Stomach (tissue), 9 donors: Measurements from ENCODE around the gene MRPS23. TPM values are rescaled to one million over a fixed set of nuclear protein-coding genes. Genes with fewer than 3 reads are reported as not detected.

Experiments used
- DNase-seq, 2 donors: peaks; one replicate each; pipeline versions ENCODE4 v3.0.0 to v3.0.0-alpha.2; 2013 to 2019
- H3K27ac ChIP-seq, 5 donors: fragments of 200-600 bp in 4 of 5; sonication (generic) in 4 of 5; one replicate each; pipeline ENCODE4 v1.5.1; 2013 to 2019; ENCODE audit warnings: mild to moderate bottlenecking in 1 of 5, moderate library complexity in 1 of 5
- H3K27me3 ChIP-seq, 3 donors: fragments of 200-600 bp; sonication (generic); one replicate each; pipeline ENCODE4 v1.5.1; 2017 to 2019; ENCODE audit warnings: mixed run types in 1 of 3
- H3K36me3 ChIP-seq, 4 donors: fragments of 200-600 bp; sonication (generic); 1 replicate in 3 of 4; 2 replicates in 1 of 4; pipeline ENCODE4 v1.5.1; 2016 to 2019
- H3K4me1 ChIP-seq, 4 donors: fragments of 200-600 bp; sonication (generic); one replicate each; pipeline ENCODE4 v1.5.1; 2016 to 2019
- H3K4me3 ChIP-seq, 4 donors: fragments of 200-600 bp; sonication (generic) in 3 of 4; one replicate each; pipeline ENCODE4 v1.5.1; 2016 to 2019; ENCODE audit warnings: mild to moderate bottlenecking in 1 of 4
- H3K9me3 ChIP-seq, 4 donors: fragments of 200-600 bp; sonication (generic); one replicate each; pipeline ENCODE4 v1.5.1; 2016 to 2019
- CTCF ChIP-seq, 7 experiments: fragments of 450-650 bp in 4 of 7; fragments of 200-600 bp in 3 of 7; sonication (generic) in 3 of 7; IDR thresholded peaks; one replicate each; pipeline ENCODE4 v1.5.1; 2016 to 2019; ENCODE audit warnings: antibody characterized with exemption in 7 of 7, control low read depth in 2 of 7, mild to moderate bottlenecking in 1 of 7
- EP300 ChIP-seq: sonication (generic); formaldehyde crosslinking; IDR thresholded peaks from one replicate; pipeline ENCODE4 v1.6.1; 2017; ENCODE audit warnings: antibody characterized with exemption
- POLR2A ChIP-seq, 4 donors: fragments of 450-650 bp; IDR thresholded peaks; one replicate each; pipeline ENCODE4 v1.6.1; 2016; ENCODE audit warnings: antibody characterized with exemption in 4 of 4, control low read depth in 2 of 4, mild to moderate bottlenecking in 1 of 4, moderate library complexity in 1 of 4
- POLR2AphosphoS5 ChIP-seq, 3 donors: sonication (generic); formaldehyde crosslinking; IDR thresholded peaks; one replicate each; pipeline ENCODE4 v1.6.1; 2016; ENCODE audit warnings: antibody characterized with exemption in 3 of 3
- WGBS, 5 donors: extraction: QIAGEN DNeasy Blood & Tissue Kit in 3 of 5; methylation state at CpG; one replicate each; pipeline versions ENCODE4 v1.1.5 to v1.1.7; 2013 to 2018; 5-methylcytosine and 5-hydroxymethylcytosine counted together
- intact Hi-C: fragments of 100-400 bp; cut with DNase I; formaldehyde crosslinking; loops from one replicate; pipeline ENCODE4 v1.15.1; 2023; ENCODE audit warnings: low total_unique reads
- polyA plus RNA-seq, 3 donors: library from polyadenylated mRNA; stranded (reverse); fragments of 200-250 nt; gene quantifications; one replicate each; pipeline ENCODE4 v1.2.3, GENCODE V29; 2013
- total RNA-seq, 5 donors: library from RNA; depleted of rRNA; stranded (reverse); fragments of >200 nt; gene quantifications; one replicate each; pipeline versions ENCODE4 v1.1.0 to v1.2.3, GENCODE V29; 2014 to 2016
- donor health status: healthy with polysubstance abuse.
- donor health status: Bipolar disorder and iron deficiency.
- donor health status: healthy.

The MRPS23 gene
- total and polyA plus RNA-seq, 8 donors: 12.6 to 43.3 (median 25.1) TPM; not detected in 1

GRCh38 chr17:57872536-57872935, 22.7 kb upstream of the MRPS23 start:
- Histone ChIP-seq H3K36me3 (peaks cover 24 to 60% (median 53%) of the 10 kb centered on the region in 4 donors), H3K27me3 (no peaks in the 10 kb centered on the region), H3K4me1 (peaks cover 51 to 74% (median 64%) of the 10 kb centered on the region in 4 donors), H3K4me3 (no peak overlapping the region), H3K9me3 (no peaks in the 10 kb centered on the region), H3K27ac (no peak overlapping the region)
- TF ChIP-seq POLR2A (IDR thresholded peaks at IDR 0.05): no peak
- no peak for TF ChIP-seq POLR2AphosphoS5 (IDR thresholded peaks at IDR 0.05)
- TF ChIP-seq EP300: no peak
- no peak for TF ChIP-seq CTCF (IDR thresholded peaks at IDR 0.05)
- intact Hi-C loops: no loop called here
- no peak for DNase-seq
- 71 to 92% (median 84%) methylated on average over 12 to 14 of the region's 14 CpGs for WGBS, 5 donors

DNA sequence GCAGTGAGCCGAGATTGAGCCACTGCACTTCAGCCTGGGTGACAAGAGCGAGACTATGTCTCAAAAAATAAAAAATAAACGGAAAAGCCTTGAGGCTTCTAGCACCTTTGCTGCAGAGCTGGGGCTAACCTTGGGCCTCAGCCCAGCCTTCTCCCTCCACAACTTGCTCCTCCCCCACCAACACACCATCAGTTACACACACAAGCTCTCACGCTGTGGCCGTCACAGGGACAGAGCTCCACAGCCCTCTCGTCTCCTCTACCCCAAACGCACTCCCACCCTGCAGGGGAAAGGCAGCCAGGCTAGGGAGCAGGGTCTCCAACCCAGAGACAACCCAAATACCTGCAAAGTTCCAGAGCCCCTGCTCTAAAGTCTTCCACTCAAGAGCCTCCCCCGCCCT, 22.0 kb upstream of the MRPS23 start:
- Histone ChIP-seq H3K9me3 (no peaks in the 10 kb centered on the region), H3K4me3 (no peak overlapping the region), H3K27me3 (no peaks in the 10 kb centered on the region), H3K36me3 (peaks cover 24 to 55% (median 52%) of the 10 kb centered on the region in 4 donors), H3K27ac (no peak overlapping the region), H3K4me1 (peaks cover 52 to 79% (median 66%) of the 10 kb centered on the region in 4 donors)
- TF ChIP-seq POLR2AphosphoS5 (IDR thresholded peaks at IDR 0.05) (no peak), EP300 (no peak), POLR2A (IDR thresholded peaks at IDR 0.05) (no peak), CTCF (IDR thresholded peaks at IDR 0.05) (no peak)
- intact Hi-C loops: no loop called here
- no peak for DNase-seq
- 86 to 94% (median 92%) methylated on average over 8 of the region's 8 CpGs for WGBS, 5 donors

- 88 to 92% (median 90%) methylated on average over 7 of the region's 7 CpGs for WGBS, 5 donors
- no peak for TF ChIP-seq CTCF (IDR thresholded peaks at IDR 0.05)
- TF ChIP-seq EP300: no peak
- TF ChIP-seq POLR2A (IDR thresholded peaks at IDR 0.05): no peak
- TF ChIP-seq POLR2AphosphoS5 (IDR thresholded peaks at IDR 0.05): no peak
- H3K36me3 ChIP-seq: peaks cover 24 to 60% (median 50%) of the 10 kb centered on the region in 4 donors
- peak overlapping the region in 1 of 5 donors; percentile 86 for H3K27ac ChIP-seq
- no peaks in the 10 kb centered on the region for H3K9me3 ChIP-seq
- H3K4me3 ChIP-seq: no peak overlapping the region
- no peak for DNase-seq
- intact Hi-C loops: no loop called here
- peaks cover 52 to 76% (median 63%) of the 10 kb centered on the region in 4 donors for H3K4me1 ChIP-seq
- H3K27me3 ChIP-seq: no peaks in the 10 kb centered on the region
These were observed 21.3 kb upstream of the MRPS23 start for GRCh38 chr17:57871155-57871554.

- Histone ChIP-seq H3K27ac (peak overlapping the region in 2 of 5 donors; percentile 86), H3K27me3 (no peaks in the 10 kb centered on the region), H3K9me3 (no peaks in the 10 kb centered on the region), H3K36me3 (peaks cover 24 to 65% (median 56%) of the 10 kb centered on the region in 4 donors), H3K4me3 (no peak overlapping the region), H3K4me1 (peaks cover 43 to 67% (median 54%) of the 10 kb centered on the region in 4 donors)
- intact Hi-C loops: no loop called here
- TF ChIP-seq POLR2AphosphoS5 (IDR thresholded peaks at IDR 0.05) (no peak), EP300 (no peak), CTCF (IDR thresholded peaks at IDR 0.05) (no peak), POLR2A (IDR thresholded peaks at IDR 0.05) (no peak)
- no peak for DNase-seq
These were observed 20.4 kb upstream of the MRPS23 start for GRCh38 chr17:57870283-57870635.
